ENCODE results near the gene SLC7A14.
A peak's percentile ranks its signal among the peaks of the same experiment; 100 is the strongest.

The SLC7A14 gene

DNA sequence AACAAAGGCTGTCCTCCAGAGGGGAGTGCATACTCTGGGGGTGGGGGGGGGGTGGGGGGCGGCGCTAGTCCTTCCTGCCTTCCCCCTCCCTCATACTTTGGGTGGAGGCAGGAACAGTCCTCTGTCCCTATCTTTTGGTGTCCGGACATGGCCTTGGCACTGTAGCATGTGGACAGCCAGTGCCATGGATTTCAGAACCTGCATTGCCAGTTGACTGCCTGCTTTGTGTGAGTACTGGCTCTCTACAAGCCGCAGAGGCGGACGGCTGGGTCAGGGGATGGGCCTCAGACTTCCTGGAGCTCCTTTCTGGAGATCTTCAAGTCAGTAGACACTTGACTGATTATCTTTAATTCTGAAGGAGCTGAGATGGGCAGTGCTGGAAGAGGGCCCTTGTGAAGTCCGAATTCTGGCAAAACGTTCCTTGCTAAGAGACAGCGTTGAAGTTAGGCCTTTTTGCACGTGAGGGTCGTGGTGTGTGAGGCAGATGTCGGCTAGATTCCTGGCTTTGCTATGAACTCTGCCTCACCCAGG lies 164.7 kb downstream of the SLC7A14 start:
- peak; percentile 66 for DNase-seq

- DNase-seq = peak; percentile 46
These were observed 165.5 kb downstream of the SLC7A14 start for GRCh38 chr3:170420307-170420821.

DNA sequence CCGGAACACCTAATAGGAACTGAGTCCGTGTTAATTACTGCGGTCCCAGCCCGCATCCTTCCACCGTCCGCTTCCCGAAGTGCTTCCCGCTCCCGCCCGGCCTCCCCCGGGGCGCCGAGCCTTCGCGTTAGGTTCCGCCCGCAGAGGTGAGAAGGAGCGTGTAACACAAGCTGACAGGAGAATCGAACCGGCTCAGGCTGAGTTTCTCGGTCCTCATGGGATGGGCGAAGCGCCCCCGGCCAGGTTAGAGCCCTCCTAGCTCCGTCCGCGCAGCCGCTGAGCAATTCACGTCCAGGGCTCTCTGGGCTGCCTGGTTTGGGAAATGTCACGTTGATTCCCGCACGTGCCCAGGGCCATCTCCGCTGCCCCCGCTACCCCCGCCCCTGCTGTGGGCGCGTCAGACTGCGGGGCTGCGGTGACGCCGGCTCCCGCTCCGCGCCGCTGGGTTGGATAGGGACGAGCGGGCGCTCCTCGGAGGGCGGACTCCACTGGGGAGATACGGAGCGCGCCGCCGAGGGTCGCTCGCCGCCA lies 166.3 kb downstream of the SLC7A14 start:
- DNase-seq = peak; percentile 65

GRCh38 chr3:170418422-170419398 lies 167.2 kb downstream of the SLC7A14 start, which contains the start of gene CLDN11:
TSS of gene CLDN11 (plus strand) at chr3:170418868. CDS start at chr3:170419067, 199 bp downstream.
- DNase-seq = peak; percentile 73

DNA sequence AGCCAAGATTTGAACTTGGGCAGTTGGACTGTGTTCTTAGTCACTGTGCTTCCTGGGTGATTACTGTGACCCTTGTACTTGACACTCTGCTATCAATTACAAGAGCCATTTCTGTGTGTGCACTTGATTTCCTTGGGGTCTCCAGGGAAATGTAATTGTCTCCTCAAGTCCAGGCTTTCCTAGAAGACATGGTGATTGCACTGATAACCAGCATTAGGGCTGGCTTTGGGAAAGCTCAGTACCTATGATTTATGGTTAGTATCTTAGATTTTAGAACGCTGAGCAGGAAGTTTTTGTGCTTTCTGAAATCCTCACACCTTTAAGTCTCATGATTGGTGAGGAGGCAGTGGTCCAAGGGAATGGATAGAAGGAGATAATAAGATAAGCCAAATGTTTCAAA lies 168.8 kb downstream of the SLC7A14 start:
- DNase-seq = no peak

GRCh38 chr3:170414202-170414663 lies 171.6 kb downstream of the SLC7A14 start:
- peak; percentile 54 for DNase-seq

GRCh38 chr3:170413291-170413690 lies 172.6 kb downstream of the SLC7A14 start:
- no peak for DNase-seq

- no peak for DNase-seq
These were observed 175.3 kb downstream of the SLC7A14 start for GRCh38 chr3:170410428-170411029.

Measured in NCI-H526 treated with DMSO at 0.1 percent for 48 hours (cell line).